WI38 (cell line): ENCODE results near the gene MED29.

Experiments used
- H3K4me3 ChIP-seq: 2 replicates; pipeline ENCODE4 v1.5.1; 2011; ENCODE audit warnings: low read depth, mild to moderate bottlenecking, control low read depth, low read length
- CTCF ChIP-seq: IDR thresholded peaks from 2 replicates; pipeline ENCODE4 v1.5.1; 2012; ENCODE audit warnings: low read depth, mild to moderate bottlenecking, control low read depth, low read length

Gene MED29

GRCh38 chr19:39350156-39350555, 41.0 kb upstream of the MED29 start:
- H3K4me3 ChIP-seq = no peak overlapping the region
- no peak for TF ChIP-seq CTCF

GRCh38 chr19:39351537-39352064, 39.6 kb upstream of the MED29 start:
- TF ChIP-seq CTCF = no peak
- H3K4me3 ChIP-seq = no peak overlapping the region

- TF ChIP-seq CTCF = no peak
- H3K4me3 ChIP-seq = no peak overlapping the region
Measured at GRCh38 chr19:39352381-39353255, 38.6 kb upstream of the MED29 start.

- no peak overlapping the region for H3K4me3 ChIP-seq
- no peak for TF ChIP-seq CTCF
Measured at GRCh38 chr19:39355253-39355652, 35.9 kb upstream of the MED29 start.

GRCh38 chr19:39356073-39356472, 35.1 kb upstream of the MED29 start:
- TF ChIP-seq CTCF = no peak

GRCh38 chr19:39356647-39357046, 34.5 kb upstream of the MED29 start:
- no peak for TF ChIP-seq CTCF

More at GRCh38 chr19:39356073-39356472, 35.1 kb upstream of the MED29 start:
- no peak overlapping the region for H3K4me3 ChIP-seq

GRCh38 chr19:39359026-39359425, 32.2 kb upstream of the MED29 start:
- no peak for TF ChIP-seq CTCF
- H3K4me3 ChIP-seq = no peak overlapping the region

More at GRCh38 chr19:39356647-39357046, 34.5 kb upstream of the MED29 start:
- no peak overlapping the region for H3K4me3 ChIP-seq
